Tibial nerve (tissue), 4 donors: ENCODE data around the gene NTN5. TPM values are rescaled to one million over a fixed set of nuclear protein-coding genes. Genes with fewer than 3 reads are reported as not detected.
"Not testable (repeated sequence)": the region's sequence is repeated elsewhere in the genome, so short reads cannot be mapped to it uniquely, and the experiment has no call there.

ENCODE experiments used
- DNase-seq, 2 donors: peaks; one replicate each; pipeline ENCODE4 v3.0.0-alpha.2; 2019; ENCODE audit warnings: low spot score in 2 of 2
- H3K27ac ChIP-seq, 4 donors: fragments of 200-600 bp; sonication (generic) in 3 of 4; one replicate each; pipeline ENCODE4 v1.5.1; 2017 to 2019; ENCODE audit warnings: mild to moderate bottlenecking in 1 of 4
- H3K27me3 ChIP-seq, 2 donors: fragments of 200-600 bp; sonication (generic) in 1 of 2; one replicate each; pipeline versions ENCODE4 v1.5.1 to v1.6.0; 2017 to 2019
- H3K36me3 ChIP-seq, 3 donors: fragments of 200-600 bp; sonication (generic); one replicate each; pipeline ENCODE4 v1.5.1; 2018 to 2019
- H3K4me1 ChIP-seq, 4 donors: fragments of 200-600 bp; sonication (generic) in 3 of 4; one replicate each; pipeline ENCODE4 v1.5.1; 2017 to 2019
- H3K4me3 ChIP-seq, 4 donors: fragments of 200-600 bp; sonication (generic) in 3 of 4; one replicate each; pipeline ENCODE4 v1.5.1; 2017 to 2019; ENCODE audit warnings: mild to moderate bottlenecking in 1 of 4, moderate library complexity in 1 of 4
- H3K9me3 ChIP-seq, 4 donors: fragments of 200-600 bp; sonication (generic) in 3 of 4; one replicate each; pipeline ENCODE4 v1.5.1; 2017 to 2019
- CTCF ChIP-seq, 5 experiments: fragments of 200-600 bp in 3 of 5; fragments of 450-650 bp in 2 of 5; sonication (generic) in 3 of 5; IDR thresholded peaks; one replicate each; pipeline ENCODE4 v1.5.1; 2016 to 2019; ENCODE audit warnings: antibody characterized with exemption in 5 of 5, mild to moderate bottlenecking in 3 of 5, moderate library complexity in 2 of 5
- EP300 ChIP-seq, 2 donors: sonication (generic); formaldehyde crosslinking; IDR thresholded peaks; one replicate each; pipeline ENCODE4 v1.6.1; 2017; ENCODE audit warnings: antibody characterized with exemption in 2 of 2, mild to moderate bottlenecking in 1 of 2
- POLR2A ChIP-seq, 2 donors: fragments of 450-650 bp; IDR thresholded peaks; one replicate each; pipeline ENCODE4 v1.6.1; 2017; ENCODE audit warnings: antibody characterized with exemption in 2 of 2, mild to moderate bottlenecking in 2 of 2, moderate library complexity in 2 of 2
- WGBS, 2 donors: methylation state at CpG; one replicate each; pipeline ENCODE4 v1.1.5; 2018; 5-methylcytosine and 5-hydroxymethylcytosine counted together
- total RNA-seq, 4 donors: library from RNA; depleted of rRNA; stranded (reverse); fragments of >200 nt; gene quantifications; one replicate each; pipeline ENCODE4 v1.1.0, GENCODE V29; 2016

The NTN5 gene
- total RNA-seq, 4 donors from 2014 or later, result 0.78 to 6.9 (median 2.2) TPM

GRCh38 chr19:48686088-48686487, 13.3 kb upstream of the NTN5 start:
- H3K27me3 ChIP-seq, result no peaks in the 10 kb centered on the region
- no peaks in the 10 kb centered on the region for H3K9me3 ChIP-seq
- 42 to 56% methylated on average over 3 of the region's 3 CpGs for WGBS, 2 donors
- DNase-seq, result no peak
- H3K36me3 ChIP-seq, result no peaks in the 10 kb centered on the region
- no peak for TF ChIP-seq POLR2A (IDR thresholded peaks at IDR 0.05)
- TF ChIP-seq EP300 (IDR thresholded peaks at IDR 0.05), result no peak
- no peak for TF ChIP-seq CTCF (IDR thresholded peaks at IDR 0.05)
- no peak overlapping the region for H3K4me3 ChIP-seq
- H3K4me1 ChIP-seq, result peaks cover 0 to 13% (median 0%) of the 10 kb centered on the region in 4 donors
- H3K27ac ChIP-seq, result no peak overlapping the region

DNA sequence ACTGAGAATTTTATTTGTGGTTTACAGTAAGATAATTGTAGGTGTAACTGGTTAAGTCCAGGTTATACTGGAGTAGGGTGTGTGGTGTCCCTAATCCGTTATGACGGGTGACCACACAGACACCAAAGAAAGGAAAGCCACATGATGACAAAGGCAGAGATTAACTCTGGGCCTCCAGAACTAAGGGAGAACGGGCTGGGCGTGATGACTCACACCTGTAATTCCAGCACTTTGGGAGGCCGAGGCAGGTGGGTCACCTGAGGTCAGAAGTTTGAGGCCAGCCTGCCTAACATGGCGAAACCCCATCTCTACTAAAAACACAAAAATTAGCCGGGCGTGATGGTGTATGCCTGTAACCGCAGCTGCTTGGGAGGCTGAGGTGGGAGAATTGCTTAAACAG, 12.8 kb upstream of the NTN5 start:
- Histone ChIP-seq H3K4me3 (no peak overlapping the region), H3K4me1 (peaks cover 0 to 13% (median 0%) of the 10 kb centered on the region in 4 donors), H3K9me3 (no peaks in the 10 kb centered on the region), H3K27me3 (no peaks in the 10 kb centered on the region), H3K36me3 (no peaks in the 10 kb centered on the region), H3K27ac (no peak overlapping the region)
- TF ChIP-seq EP300 (IDR thresholded peaks at IDR 0.05), result no peak
- no peak for TF ChIP-seq CTCF (IDR thresholded peaks at IDR 0.05)
- no peak for TF ChIP-seq POLR2A (IDR thresholded peaks at IDR 0.05)
- DNase-seq, result no peak
- 85 to 90% methylated on average over 9 of the region's 9 CpGs for WGBS, 2 donors

DNA sequence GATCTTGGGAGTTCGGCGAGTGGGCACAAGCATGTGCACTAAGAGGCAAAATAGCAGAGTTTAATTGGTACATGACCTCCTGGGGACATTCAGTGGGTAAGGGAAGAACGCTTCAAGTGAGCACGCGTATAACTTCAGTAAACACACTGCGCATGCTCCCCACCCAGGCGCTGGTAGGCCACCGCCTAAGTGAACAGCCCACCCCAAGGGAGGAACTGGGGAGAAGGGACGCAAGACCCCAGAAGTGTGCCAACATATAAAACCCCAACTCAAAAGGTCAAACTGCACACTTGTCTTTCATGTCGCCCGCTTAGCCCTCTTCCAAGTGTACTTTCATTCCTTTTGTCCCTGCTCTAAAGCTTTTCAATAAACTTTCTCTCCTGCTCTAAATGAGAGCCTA, 10.5 kb upstream of the NTN5 start:
- 30 to 41% methylated on average over 11 of the region's 11 CpGs for WGBS, 2 donors
- Histone ChIP-seq H3K36me3 (no peaks in the 10 kb centered on the region), H3K9me3 (no peaks in the 10 kb centered on the region), H3K4me3 (peak overlapping the region in 1 of 4 donors; percentile 25), H3K27ac (no peak overlapping the region), H3K27me3 (no peaks in the 10 kb centered on the region), H3K4me1 (peaks cover 0 to 13% (median 0%) of the 10 kb centered on the region in 4 donors)
- TF ChIP-seq POLR2A (IDR thresholded peaks at IDR 0.05), result no peak
- no peak for TF ChIP-seq EP300 (IDR thresholded peaks at IDR 0.05)
- TF ChIP-seq CTCF (IDR thresholded peaks at IDR 0.05), result no peak
- peak in 1 of 2 donors; percentile 33 for DNase-seq

DNA sequence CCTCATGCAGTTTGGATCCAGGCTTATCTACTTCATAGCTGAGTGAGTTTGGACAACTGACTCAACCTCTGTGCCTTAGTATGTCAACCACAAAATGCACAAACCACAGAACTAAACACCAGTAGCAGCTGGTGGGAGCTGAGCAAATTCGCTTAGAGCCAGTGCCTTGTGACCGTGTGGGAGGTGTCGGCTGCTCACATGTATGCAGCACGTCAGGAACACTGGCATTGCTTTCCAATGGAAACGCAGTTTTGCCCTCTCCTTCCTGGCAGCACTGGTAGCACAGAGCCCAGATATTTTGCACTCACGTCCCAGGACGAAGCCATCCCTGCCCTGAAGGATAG, 8.3 kb upstream of the NTN5 start:
- peak in 1 of 2 donors; percentile 34 for TF ChIP-seq EP300 (IDR thresholded peaks at IDR 0.05)
- no peak for TF ChIP-seq POLR2A (IDR thresholded peaks at IDR 0.05)
- Histone ChIP-seq H3K27me3 (no peaks in the 10 kb centered on the region), H3K4me3 (no peak overlapping the region), H3K9me3 (no peaks in the 10 kb centered on the region), H3K4me1 (peaks cover 0 to 13% (median 0%) of the 10 kb centered on the region in 4 donors), H3K36me3 (no peaks in the 10 kb centered on the region), H3K27ac (peak overlapping the region in 1 of 4 donors; percentile 27)
- WGBS, 2 donors, result 59 to 68% methylated on average over 7 of the region's 7 CpGs
- DNase-seq, result no peak

DNA sequence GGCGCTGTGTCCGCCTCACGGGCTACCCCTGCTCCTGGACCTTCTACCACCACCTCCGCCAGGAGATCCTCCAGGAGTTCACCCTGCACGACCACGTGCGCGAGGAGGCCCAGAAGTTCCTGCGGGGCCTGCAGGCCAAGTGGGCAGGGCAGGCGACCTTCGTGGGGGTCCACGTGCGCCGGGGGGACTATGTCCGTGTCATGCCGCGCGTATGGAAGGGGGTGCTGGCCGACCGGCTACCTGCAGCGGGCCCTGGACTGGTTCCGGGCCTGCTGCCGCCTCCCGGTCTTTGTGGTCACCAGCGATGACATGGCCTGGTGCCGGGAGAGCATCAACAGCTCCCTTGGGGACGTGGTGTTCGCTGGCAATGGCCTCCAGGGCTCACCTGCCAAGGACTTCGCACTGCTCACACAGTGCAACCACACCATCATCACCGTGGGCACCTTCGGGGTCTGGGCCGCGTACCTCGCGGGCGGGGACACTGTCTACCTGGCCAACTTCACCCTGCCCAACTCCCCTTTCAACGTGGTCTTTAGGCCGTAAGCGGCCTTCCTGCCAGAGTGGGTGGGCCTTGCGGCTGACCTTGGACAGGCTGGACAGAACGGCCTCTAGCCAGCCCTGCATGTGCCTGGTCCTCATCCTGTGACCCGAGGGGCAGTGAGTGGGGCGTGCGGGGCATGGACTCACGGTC, 7.8 kb upstream of the NTN5 start:
- 88 to 92% methylated on average over 21 to 42 of the region's 45 CpGs for WGBS, 2 donors
- no peak for TF ChIP-seq EP300 (IDR thresholded peaks at IDR 0.05)
- TF ChIP-seq POLR2A (IDR thresholded peaks at IDR 0.05), result no peak
- TF ChIP-seq CTCF (IDR thresholded peaks at IDR 0.05), result no peak

GRCh38 chr19:48680006-48680405, 7.2 kb upstream of the NTN5 start:
- 92 to 94% methylated on average over 18 to 19 of the region's 19 CpGs for WGBS, 2 donors
- not testable (repeated sequence) for H3K27me3 ChIP-seq, H3K36me3 ChIP-seq, H3K27ac ChIP-seq, H3K9me3 ChIP-seq, H3K4me3 ChIP-seq, DNase-seq
- peaks cover 0 to 22% (median 6%) of the 10 kb centered on the region in 4 donors for H3K4me1 ChIP-seq

More for the DNA sequence above, 7.8 kb upstream of the NTN5 start:
- no peak overlapping the region for H3K4me3 ChIP-seq
- peaks cover 0 to 17% (median 3%) of the 10 kb centered on the region in 4 donors for H3K4me1 ChIP-seq
- peak overlapping the region in 1 of 4 donors; percentile 27 for H3K27ac ChIP-seq
- H3K9me3 ChIP-seq, result no peaks in the 10 kb centered on the region
- no peak for DNase-seq
- no peaks in the 10 kb centered on the region for H3K36me3 ChIP-seq
- no peaks in the 10 kb centered on the region for H3K27me3 ChIP-seq
